Sigmoid colon (tissue), 7 donors: ENCODE measurements around the gene ADARB2. TPM values are rescaled to one million over a fixed set of nuclear protein-coding genes. Genes with fewer than 3 reads are reported as not detected.

Experiments
- DNase-seq: peaks from one replicate; pipeline ENCODE4 v3.0.0-alpha.2; 2019
- H3K27ac ChIP-seq, 4 donors: fragments of 200-600 bp; sonication (generic); one replicate each; pipeline ENCODE4 v1.5.1; 2016 to 2019; ENCODE audit warnings: mild to moderate bottlenecking in 1 of 4
- H3K27me3 ChIP-seq, 3 donors: fragments of 200-600 bp; sonication (generic); one replicate each; pipeline ENCODE4 v1.5.1; 2019; ENCODE audit warnings: mild to moderate bottlenecking in 1 of 3
- H3K36me3 ChIP-seq, 4 donors: fragments of 200-600 bp; sonication (generic); one replicate each; pipeline ENCODE4 v1.5.1; 2016 to 2019
- H3K4me1 ChIP-seq, 4 donors: fragments of 200-600 bp; sonication (generic); one replicate each; pipeline ENCODE4 v1.5.1; 2017 to 2019
- H3K4me3 ChIP-seq, 4 donors: fragments of 200-600 bp; sonication (generic); one replicate each; pipeline ENCODE4 v1.5.1; 2017 to 2019; ENCODE audit warnings: mild to moderate bottlenecking in 2 of 4, moderate library complexity in 1 of 4
- H3K9me3 ChIP-seq, 4 donors: fragments of 200-600 bp in 3 of 4; sonication (generic) in 3 of 4; one replicate each; pipeline versions ENCODE4 v1.5.1 to v1.6.1; 2013 to 2019
- EP300 ChIP-seq, 4 donors: sonication (generic); formaldehyde crosslinking; IDR thresholded peaks; one replicate each; pipeline ENCODE4 v1.6.1; 2017; ENCODE audit warnings: antibody characterized with exemption in 4 of 4
- POLR2A ChIP-seq, 2 donors: fragments of 450-650 bp; IDR thresholded peaks; one replicate each; pipeline ENCODE4 v1.6.1; 2016; ENCODE audit warnings: antibody characterized with exemption in 2 of 2, mild to moderate bottlenecking in 2 of 2, moderate library complexity in 2 of 2
- POLR2AphosphoS5 ChIP-seq, 4 donors: sonication (generic); formaldehyde crosslinking; IDR thresholded peaks; one replicate each; pipeline ENCODE4 v1.6.1; 2017; ENCODE audit warnings: antibody characterized with exemption in 4 of 4
- WGBS, 2 donors: extraction: QIAGEN DNeasy Blood & Tissue Kit; methylation state at CpG; one replicate each; pipeline ENCODE4 v1.1.7; 2013; 5-methylcytosine and 5-hydroxymethylcytosine counted together
- intact Hi-C: fragments of 100-400 bp; cut with DNase I; formaldehyde crosslinking; loops from one replicate; pipeline ENCODE4 v1.15.1; 2023
- polyA plus RNA-seq, 3 donors: library from polyadenylated mRNA; stranded (reverse); fragments of 200-250 nt; gene quantifications; one replicate each; pipeline ENCODE4 v1.2.3, GENCODE V29; 2013
- total RNA-seq, 4 donors: library from RNA; depleted of rRNA; stranded (reverse); fragments of >200 nt; gene quantifications; one replicate each; pipeline ENCODE4 v1.1.0, GENCODE V29; 2016
- TF ChIP-seq, protein P1 (sequence below), 4 experiments: fragments of 450-650 bp in 3 of 4; fragments of 200-600 bp in 1 of 4; IDR thresholded peaks; one replicate each; pipeline ENCODE4 v1.5.1; 2016 to 2019; ENCODE audit warnings: antibody characterized with exemption in 4 of 4, mild to moderate bottlenecking in 3 of 4, moderate library complexity in 2 of 4
- donor health status: healthy with polysubstance abuse.
- donor health status: Bipolar disorder and iron deficiency.
- donor health status: healthy.

ADARB2 gene
- total and polyA plus RNA-seq, 7 donors: 0.60 to 5.9 (median 3.5) TPM; not detected in 1

DNA sequence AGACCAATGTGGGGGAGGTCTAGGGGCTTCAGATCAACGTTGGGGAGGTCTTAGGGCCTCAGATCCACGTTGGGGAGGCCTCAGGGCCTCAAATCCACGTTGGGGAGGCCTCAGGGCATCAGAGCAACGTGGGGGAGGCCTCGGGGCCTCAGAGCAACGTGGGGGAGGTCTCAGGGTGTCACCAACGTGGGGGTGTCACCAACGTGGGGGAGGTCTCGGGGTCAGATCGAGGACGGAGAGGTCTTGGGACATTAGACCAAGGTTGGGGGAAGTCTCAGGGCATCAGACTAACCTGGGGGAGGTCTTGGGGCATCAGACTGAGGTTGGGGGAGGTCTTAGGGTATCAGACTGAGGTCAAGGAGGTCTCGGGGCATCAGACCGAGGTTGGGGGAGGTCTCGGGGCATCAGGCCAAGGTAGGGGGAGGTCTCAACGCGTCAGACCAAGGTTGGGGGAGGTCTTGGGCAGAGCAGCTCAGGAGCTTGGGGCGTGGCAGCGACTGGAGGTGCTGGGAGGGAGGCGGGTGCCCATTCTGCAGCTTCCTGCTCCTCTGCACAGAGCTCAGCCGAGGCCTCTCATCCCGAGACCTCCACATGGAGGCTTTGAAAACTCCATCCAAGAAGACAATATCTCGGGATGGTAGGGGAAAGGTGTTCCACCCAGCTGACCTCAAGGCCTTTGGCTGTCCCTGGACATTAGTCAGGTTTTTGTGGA, 521.3 kb downstream of the ADARB2 start:
- 82% methylated on average over 22 of the region's 22 CpGs for WGBS, 2 donors
- no peak for DNase-seq

DNA sequence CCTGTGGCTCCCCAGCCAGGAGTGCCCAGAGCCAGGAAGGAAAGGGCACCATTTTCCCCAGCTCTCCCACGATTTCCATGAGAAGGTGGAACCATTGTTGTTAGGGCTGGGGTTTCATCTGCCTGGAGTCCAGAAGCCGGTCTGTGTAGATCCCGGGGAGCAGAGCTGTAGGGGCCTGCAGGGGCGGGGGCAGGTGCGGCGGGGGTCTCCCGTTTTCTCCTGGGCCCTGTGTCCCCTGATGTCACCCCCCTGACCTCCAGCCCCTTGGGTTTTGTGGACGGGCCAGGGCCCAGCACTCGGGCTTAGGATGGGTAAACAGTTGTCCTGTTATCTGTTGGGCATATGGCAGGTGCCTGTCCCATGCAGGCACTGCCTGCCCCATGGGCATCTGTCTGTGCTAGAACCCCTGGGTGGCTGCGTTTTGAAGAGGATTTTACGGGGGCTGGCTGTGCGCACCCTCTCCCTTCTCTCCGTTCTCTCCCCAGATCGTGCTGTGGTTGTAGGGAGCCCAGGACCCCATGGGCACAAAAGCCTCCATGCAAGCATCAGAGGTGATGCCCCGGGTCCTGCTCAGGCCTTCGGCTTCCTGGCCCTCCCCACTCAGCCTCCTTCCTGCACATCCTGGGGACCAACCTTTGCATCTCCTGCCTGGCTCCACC, 522.3 kb downstream of the ADARB2 start:
- intact Hi-C loops: no loop called here
- WGBS, 2 donors: 88 to 90% methylated on average over 16 of the region's 16 CpGs
- no peak overlapping the region for H3K4me3 ChIP-seq

More for the DNA sequence above, 521.3 kb downstream of the ADARB2 start:
- Histone ChIP-seq H3K27ac (no peak overlapping the region), H3K4me3 (no peak overlapping the region), H3K27me3 (no peaks in the 10 kb centered on the region), H3K36me3 (no peaks in the 10 kb centered on the region), H3K9me3 (no peaks in the 10 kb centered on the region), H3K4me1 (no peaks in the 10 kb centered on the region)
- intact Hi-C loops: no loop called here
- no peak for TF ChIP-seq EP300 (IDR thresholded peaks at IDR 0.05)

DNA sequence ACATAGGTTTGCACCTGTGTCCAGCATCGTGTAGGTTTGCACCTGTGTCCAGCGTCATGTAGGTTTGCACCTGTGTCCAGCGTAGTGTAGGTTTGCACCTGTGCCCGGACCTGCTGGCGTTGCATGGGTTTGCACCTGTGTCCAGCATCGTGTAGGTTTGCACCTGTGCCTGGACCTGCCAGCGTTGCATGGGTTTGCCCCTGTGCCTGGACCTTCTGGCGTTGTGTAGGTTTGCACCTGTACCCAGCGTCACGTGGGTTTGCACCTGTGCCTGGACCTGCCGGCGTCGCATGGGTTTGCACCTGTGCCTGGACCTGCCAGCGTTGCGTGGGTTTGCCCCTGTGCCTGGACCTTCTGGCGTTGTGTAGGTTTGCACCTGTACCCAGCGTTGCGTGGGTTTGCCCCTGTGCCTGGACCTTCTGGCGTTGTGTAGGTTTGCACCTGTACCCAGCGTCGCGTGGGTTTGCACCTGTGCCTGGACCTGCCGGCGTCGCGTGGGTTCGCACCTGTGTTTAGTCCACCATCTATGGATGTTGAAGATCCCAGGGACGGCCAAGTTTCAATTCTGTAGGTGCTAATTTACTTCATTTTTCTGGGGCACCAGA, 523.2 kb downstream of the ADARB2 start:
- Histone ChIP-seq H3K4me1 (no peaks in the 10 kb centered on the region), H3K36me3 (no peaks in the 10 kb centered on the region), H3K27me3 (no peaks in the 10 kb centered on the region), H3K9me3 (no peaks in the 10 kb centered on the region), H3K4me3 (no peak overlapping the region), H3K27ac (no peak overlapping the region)
- TF ChIP-seq POLR2A (IDR thresholded peaks at IDR 0.05): no peak
- TF ChIP-seq POLR2AphosphoS5 (IDR thresholded peaks at IDR 0.05): no peak
- TF ChIP-seq, protein P1, sequence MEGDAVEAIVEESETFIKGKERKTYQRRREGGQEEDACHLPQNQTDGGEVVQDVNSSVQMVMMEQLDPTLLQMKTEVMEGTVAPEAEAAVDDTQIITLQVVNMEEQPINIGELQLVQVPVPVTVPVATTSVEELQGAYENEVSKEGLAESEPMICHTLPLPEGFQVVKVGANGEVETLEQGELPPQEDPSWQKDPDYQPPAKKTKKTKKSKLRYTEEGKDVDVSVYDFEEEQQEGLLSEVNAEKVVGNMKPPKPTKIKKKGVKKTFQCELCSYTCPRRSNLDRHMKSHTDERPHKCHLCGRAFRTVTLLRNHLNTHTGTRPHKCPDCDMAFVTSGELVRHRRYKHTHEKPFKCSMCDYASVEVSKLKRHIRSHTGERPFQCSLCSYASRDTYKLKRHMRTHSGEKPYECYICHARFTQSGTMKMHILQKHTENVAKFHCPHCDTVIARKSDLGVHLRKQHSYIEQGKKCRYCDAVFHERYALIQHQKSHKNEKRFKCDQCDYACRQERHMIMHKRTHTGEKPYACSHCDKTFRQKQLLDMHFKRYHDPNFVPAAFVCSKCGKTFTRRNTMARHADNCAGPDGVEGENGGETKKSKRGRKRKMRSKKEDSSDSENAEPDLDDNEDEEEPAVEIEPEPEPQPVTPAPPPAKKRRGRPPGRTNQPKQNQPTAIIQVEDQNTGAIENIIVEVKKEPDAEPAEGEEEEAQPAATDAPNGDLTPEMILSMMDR (IDR thresholded peaks at IDR 0.05): no peak
- no peak for TF ChIP-seq EP300 (IDR thresholded peaks at IDR 0.05)
- intact Hi-C loops: no loop called here
- WGBS, 2 donors: 91% methylated on average over 28 of the region's 28 CpGs
- DNase-seq: no peak

More for the DNA sequence above, 522.3 kb downstream of the ADARB2 start:
- H3K4me1 ChIP-seq: no peaks in the 10 kb centered on the region
- no peaks in the 10 kb centered on the region for H3K9me3 ChIP-seq
- H3K36me3 ChIP-seq: no peaks in the 10 kb centered on the region
- TF ChIP-seq POLR2A (IDR thresholded peaks at IDR 0.05) (no peak), POLR2AphosphoS5 (IDR thresholded peaks at IDR 0.05) (no peak), EP300 (IDR thresholded peaks at IDR 0.05) (no peak)
- TF ChIP-seq, protein P1 (IDR thresholded peaks at IDR 0.05): no peak
- no peak overlapping the region for H3K27ac ChIP-seq
- DNase-seq: no peak
- H3K27me3 ChIP-seq: no peaks in the 10 kb centered on the region

DNA sequence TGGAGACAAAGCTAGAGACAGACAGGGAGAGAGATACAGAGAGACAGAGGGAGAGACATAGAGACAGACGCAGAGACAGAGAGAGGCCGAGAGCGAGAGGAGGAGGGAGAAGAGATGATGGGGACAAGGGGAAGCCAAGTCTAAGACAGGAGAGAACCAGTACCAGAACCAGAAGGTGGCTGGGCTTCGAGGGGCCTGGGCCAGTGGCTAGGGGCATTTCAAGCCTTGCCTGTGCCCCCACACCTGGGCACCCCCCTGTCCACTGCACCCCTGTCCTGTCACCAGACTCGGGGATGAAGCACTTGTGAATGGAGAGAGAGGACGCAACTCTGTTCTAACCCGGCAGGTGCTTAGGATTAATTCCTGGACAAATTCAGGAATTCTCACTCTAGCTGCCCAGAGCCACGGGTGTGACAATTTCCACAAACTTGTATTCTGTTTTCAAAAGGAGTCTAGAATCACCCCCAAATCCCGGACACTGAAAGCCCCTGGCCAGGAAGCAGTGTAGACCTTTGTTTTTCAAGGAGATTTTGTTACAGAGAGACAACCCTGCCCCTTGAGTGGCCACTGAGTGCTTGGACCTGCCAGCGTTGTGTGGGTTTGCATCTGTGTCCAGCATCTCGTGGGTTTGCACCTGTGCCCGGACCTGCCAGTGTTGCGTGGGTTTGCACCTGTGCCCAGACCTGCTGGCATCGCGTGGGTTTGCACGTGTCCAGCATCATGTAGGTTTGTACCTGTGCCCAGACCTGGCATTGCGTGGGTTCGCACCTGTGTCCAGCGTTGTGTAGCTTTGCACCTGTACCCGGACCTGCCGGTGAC, 523.9 kb downstream of the ADARB2 start:
- no peaks in the 10 kb centered on the region for H3K4me1 ChIP-seq
- no peak for DNase-seq
- H3K27ac ChIP-seq: no peak overlapping the region
- intact Hi-C loops: no loop called here
- TF ChIP-seq POLR2A (IDR thresholded peaks at IDR 0.05) (no peak), POLR2AphosphoS5 (IDR thresholded peaks at IDR 0.05) (no peak), EP300 (IDR thresholded peaks at IDR 0.05) (no peak)
- TF ChIP-seq, protein P1 (IDR thresholded peaks at IDR 0.05): no peak
- no peaks in the 10 kb centered on the region for H3K9me3 ChIP-seq
- 80 to 86% methylated on average over 21 of the region's 21 CpGs for WGBS, 2 donors
- H3K27me3 ChIP-seq: no peaks in the 10 kb centered on the region
- H3K36me3 ChIP-seq: no peaks in the 10 kb centered on the region
- no peak overlapping the region for H3K4me3 ChIP-seq
